Large intestine (tissue), 3 donors: ENCODE results near the gene FZD8. TPM values are rescaled to one million over a fixed set of nuclear protein-coding genes. Genes with fewer than 3 reads are reported as not detected.

Experiments used
- DNase-seq, 2 donors: peaks; one replicate each; pipeline versions ENCODE4 v3.0.0 to v3.0.0-alpha.2; 2013
- H3K27ac ChIP-seq: one replicate; pipeline ENCODE4 v1.5.1; 2013; ENCODE audit warnings: low read length
- H3K27me3 ChIP-seq: 2 replicates; pipeline ENCODE4 v1.6.1; 2013; ENCODE audit warnings: low read length; ENCODE audit not compliant: control insufficient read depth, insufficient read depth
- H3K36me3 ChIP-seq: 2 replicates; pipeline ENCODE4 v1.6.1; 2013; ENCODE audit warnings: low read length; ENCODE audit not compliant: control insufficient read depth, insufficient read depth
- H3K4me1 ChIP-seq: one replicate; pipeline ENCODE4 v1.6.1; 2013; ENCODE audit warnings: low read length; ENCODE audit not compliant: control insufficient read depth, insufficient read depth
- H3K4me3 ChIP-seq: one replicate; pipeline ENCODE4 v1.5.1; 2013; ENCODE audit warnings: low read length
- H3K9me3 ChIP-seq: one replicate; pipeline ENCODE4 v1.6.1; 2013; ENCODE audit warnings: mild to moderate bottlenecking, low read depth, low read length, moderate library complexity; ENCODE audit not compliant: control insufficient read depth
- WGBS: methylation state at CpG from one replicate; pipeline ENCODE4 v1.1.5; 2013; ENCODE audit warnings: low lambda C conversion rate; ENCODE audit not compliant: insufficient coverage; 5-methylcytosine and 5-hydroxymethylcytosine counted together
- polyA plus RNA-seq: library from polyadenylated mRNA; unstranded; fragments of 120-200 nt; gene quantifications from one replicate; pipeline ENCODE4 v1.2.1, GENCODE V29; 2013

The FZD8 gene
- polyA plus RNA-seq, 1 donor = 5.5 TPM

DNA sequence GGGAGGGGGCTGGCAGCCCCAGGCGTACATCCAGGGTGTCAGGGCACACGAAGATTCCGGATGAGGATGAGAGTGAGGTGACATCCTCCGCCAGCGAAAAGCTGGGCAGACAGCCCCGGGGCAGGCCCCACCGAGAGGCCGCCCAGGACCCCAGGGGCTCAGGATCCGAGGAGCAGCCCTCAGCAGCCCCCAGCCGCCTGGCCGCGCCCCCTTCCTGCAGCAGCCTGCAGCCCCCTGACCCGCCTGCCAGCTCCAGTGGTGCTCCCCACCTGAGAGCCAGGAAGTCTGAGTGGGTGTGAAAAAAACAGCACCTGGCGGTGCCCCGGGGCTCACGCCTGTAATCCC, 33.8 kb downstream of the FZD8 start:
- no peak overlapping the region for H3K4me3 ChIP-seq
- peaks cover 43% of the 10 kb centered on the region for H3K27me3 ChIP-seq
- H3K4me1 ChIP-seq = no peaks in the 10 kb centered on the region
- no peak overlapping the region for H3K27ac ChIP-seq
- no peak for DNase-seq
- no peaks in the 10 kb centered on the region for H3K36me3 ChIP-seq
- no CpG with 5 or more reads among the region's 16 CpGs for WGBS
- H3K9me3 ChIP-seq = peaks cover 6% of the 10 kb centered on the region

DNA sequence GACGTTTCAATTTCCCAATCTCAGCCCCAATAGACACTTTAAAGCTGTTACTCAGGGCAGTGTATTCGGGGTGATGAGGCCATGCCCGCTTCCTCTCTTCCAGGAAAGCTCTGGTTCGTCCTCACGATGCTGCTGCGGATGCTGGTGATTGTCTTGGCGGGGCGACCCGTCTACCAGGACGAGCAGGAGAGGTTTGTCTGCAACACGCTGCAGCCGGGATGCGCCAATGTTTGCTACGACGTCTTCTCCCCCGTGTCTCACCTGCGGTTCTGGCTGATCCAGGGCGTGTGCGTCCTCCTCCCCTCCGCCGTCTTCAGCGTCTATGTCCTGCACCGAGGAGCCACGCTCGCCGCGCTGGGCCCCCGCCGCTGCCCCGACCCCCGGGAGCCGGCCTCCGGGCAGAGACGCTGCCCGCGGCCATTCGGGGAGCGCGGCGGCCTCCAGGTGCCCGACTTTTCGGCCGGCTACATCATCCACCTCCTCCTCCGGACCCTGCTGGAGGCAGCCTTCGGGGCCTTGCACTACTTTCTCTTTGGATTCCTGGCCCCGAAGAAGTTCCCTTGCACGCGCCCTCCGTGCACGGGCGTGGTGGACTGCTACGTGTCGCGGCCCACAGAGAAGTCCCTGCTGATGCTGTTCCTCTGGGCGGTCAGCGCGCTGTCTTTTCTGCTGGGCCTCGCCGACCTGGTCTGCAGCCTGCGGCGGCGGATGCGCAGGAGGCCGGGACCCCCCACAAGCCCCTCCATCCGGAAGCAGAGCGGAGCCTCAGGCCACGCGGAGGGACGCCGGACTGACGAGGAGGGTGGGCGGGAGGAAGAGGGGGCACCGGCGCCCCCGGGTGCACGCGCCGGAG, 34.4 kb downstream of the FZD8 start:
- Histone ChIP-seq H3K4me1 (no peaks in the 10 kb centered on the region), H3K27ac (no peak overlapping the region), H3K27me3 (peaks cover 43% of the 10 kb centered on the region), H3K4me3 (peak overlapping the region; percentile 24), H3K9me3 (peaks cover 6% of the 10 kb centered on the region), H3K36me3 (no peaks in the 10 kb centered on the region)
- WGBS = no CpG with 5 or more reads among the region's 78 CpGs
- peak; percentile 1 to 26 for DNase-seq

DNA sequence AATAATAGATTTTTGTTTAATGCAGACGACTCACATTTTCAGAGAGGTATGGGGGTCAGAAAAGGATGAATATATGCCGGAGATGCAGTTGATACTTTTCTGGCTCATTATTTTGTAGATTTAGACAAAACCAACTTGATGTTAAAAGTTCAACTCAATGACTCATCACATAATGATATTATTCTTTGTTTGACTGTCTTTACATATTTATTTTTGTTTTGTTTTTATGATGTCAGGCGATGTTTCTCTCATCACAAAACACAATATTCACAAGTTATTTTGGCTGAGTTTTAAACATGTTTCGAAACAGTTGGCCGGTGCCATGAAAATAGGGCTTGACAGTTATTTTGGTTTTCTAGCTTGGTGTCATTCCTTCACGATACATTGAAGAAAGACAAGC, 35.7 kb downstream of the FZD8 start:
- no peak for DNase-seq
- H3K4me1 ChIP-seq = no peaks in the 10 kb centered on the region
- peaks cover 39% of the 10 kb centered on the region for H3K27me3 ChIP-seq
- WGBS = 98% methylated on average over 5 of the region's 6 CpGs
- H3K27ac ChIP-seq = no peak overlapping the region
- no peaks in the 10 kb centered on the region for H3K36me3 ChIP-seq
- H3K9me3 ChIP-seq = peaks cover 6% of the 10 kb centered on the region
- no peak overlapping the region for H3K4me3 ChIP-seq

DNA sequence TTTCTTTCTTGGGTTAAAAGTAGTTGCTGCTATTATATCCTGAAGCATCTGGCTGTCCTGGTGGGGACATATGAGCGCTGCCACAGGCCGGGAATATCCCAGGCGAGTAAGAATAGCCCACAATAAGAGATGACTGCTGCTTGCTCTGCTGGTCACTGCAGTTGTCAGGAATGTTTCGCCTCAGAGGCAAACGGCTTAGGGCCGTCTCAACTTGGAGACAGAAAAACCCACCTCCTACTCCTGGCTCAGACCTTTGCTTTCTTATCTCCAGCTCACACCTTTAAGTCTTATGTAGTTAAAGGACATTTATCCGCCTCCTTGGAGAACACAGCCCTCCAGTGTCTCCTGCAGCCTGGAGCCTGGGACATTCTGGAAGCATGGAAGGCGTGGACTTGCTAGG, 36.9 kb downstream of the FZD8 start, which contains the start of gene GJD4:
TSS of gene GJD4 (plus strand) at position 151 of the 400 bp plus-strand sequence. CDS start at position 378, 227 bp downstream.
- no CpG with 5 or more reads among the region's 8 CpGs for WGBS
- H3K4me3 ChIP-seq = no peak within 1 kb of the TSS
- no peaks in the 10 kb centered on the region for H3K36me3 ChIP-seq
- peaks cover 39% of the 10 kb centered on the region for H3K27me3 ChIP-seq
- no peaks in the 10 kb centered on the region for H3K4me1 ChIP-seq
- H3K9me3 ChIP-seq = peaks cover 6% of the 10 kb centered on the region
- DNase-seq = no peak
- H3K27ac ChIP-seq = no peak within 1 kb of the TSS

- WGBS = no CpG with 5 or more reads among the region's 2 CpGs
- Histone ChIP-seq H3K4me3 (no peak overlapping the region), H3K27me3 (peaks cover 8% of the 10 kb centered on the region), H3K27ac (no peak overlapping the region), H3K9me3 (no peaks in the 10 kb centered on the region), H3K4me1 (no peaks in the 10 kb centered on the region), H3K36me3 (no peaks in the 10 kb centered on the region)
- DNase-seq = no peak
Observed at GRCh38 chr10:35600193-35600592, 41.9 kb downstream of the FZD8 start.

- no peak for DNase-seq
- Histone ChIP-seq H3K36me3 (no peaks in the 10 kb centered on the region), H3K27me3 (no peaks in the 10 kb centered on the region), H3K9me3 (no peaks in the 10 kb centered on the region), H3K4me1 (no peaks in the 10 kb centered on the region), H3K4me3 (no peak overlapping the region), H3K27ac (no peak overlapping the region)
- 50% methylated on average over 1 of the region's 6 CpGs for WGBS
Observed at GRCh38 chr10:35598379-35598778, 43.7 kb downstream of the FZD8 start.

DNA sequence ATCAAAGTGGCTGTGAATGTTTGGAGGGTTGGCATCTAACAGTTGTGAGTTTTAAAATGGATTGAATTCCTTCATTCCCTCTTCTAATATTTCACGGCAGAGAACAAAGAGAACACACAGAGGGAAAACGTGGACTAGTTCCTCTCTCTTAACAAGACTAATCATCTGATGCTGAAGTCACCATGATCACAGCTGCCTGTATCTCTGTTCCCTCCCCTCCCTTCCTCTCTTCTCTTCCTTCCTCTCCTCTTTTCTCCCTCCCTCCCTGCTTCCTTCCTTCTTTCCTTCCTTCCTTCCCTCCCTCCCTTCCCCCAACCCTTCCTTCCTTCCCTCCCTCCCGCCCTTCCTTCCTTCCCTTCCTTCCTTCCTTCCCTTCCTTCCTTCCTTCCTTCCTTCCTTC, 47.0 kb downstream of the FZD8 start:
- H3K4me3 ChIP-seq = no peak overlapping the region
- no CpG with 5 or more reads among the region's 3 CpGs for WGBS
- no peak for DNase-seq
- no peaks in the 10 kb centered on the region for H3K4me1 ChIP-seq
- H3K27me3 ChIP-seq = no peaks in the 10 kb centered on the region
- H3K9me3 ChIP-seq = no peaks in the 10 kb centered on the region
- H3K27ac ChIP-seq = no peak overlapping the region
- no peaks in the 10 kb centered on the region for H3K36me3 ChIP-seq

GRCh38 chr10:35594115-35595079, 47.7 kb downstream of the FZD8 start:
- H3K36me3 ChIP-seq = no peaks in the 10 kb centered on the region
- H3K9me3 ChIP-seq = no peaks in the 10 kb centered on the region
- no peaks in the 10 kb centered on the region for H3K4me1 ChIP-seq
- DNase-seq = no peak
- no peak overlapping the region for H3K4me3 ChIP-seq
- H3K27me3 ChIP-seq = no peaks in the 10 kb centered on the region
- no peak overlapping the region for H3K27ac ChIP-seq
- WGBS = 60% methylated on average over 1 of the region's 14 CpGs

GRCh38 chr10:35592441-35592840, 49.7 kb downstream of the FZD8 start:
- Histone ChIP-seq H3K36me3 (no peaks in the 10 kb centered on the region), H3K27me3 (no peaks in the 10 kb centered on the region), H3K4me3 (no peak overlapping the region), H3K27ac (no peak overlapping the region), H3K4me1 (no peaks in the 10 kb centered on the region), H3K9me3 (no peaks in the 10 kb centered on the region)
- WGBS = 71% methylated on average over 1 of the region's 4 CpGs
- DNase-seq = no peak

GRCh38 chr10:35588836-35589235, 53.3 kb downstream of the FZD8 start:
- H3K9me3 ChIP-seq = no peaks in the 10 kb centered on the region
- H3K4me3 ChIP-seq = no peak overlapping the region
- no peak overlapping the region for H3K27ac ChIP-seq
- no peaks in the 10 kb centered on the region for H3K4me1 ChIP-seq
- DNase-seq = no peak
- H3K27me3 ChIP-seq = no peaks in the 10 kb centered on the region
- H3K36me3 ChIP-seq = no peaks in the 10 kb centered on the region
